Measurements from ENCODE around the gene KASH5.

Gene KASH5

GRCh38 chr19:49393881-49394280, 5.8 kb downstream of the KASH5 start:
- DNase-seq (ENCODE audit: extremely low read depth in 1 of 2, low read depth in 1 of 2) = no peak

GRCh38 chr19:49395581-49396407, 7.7 kb downstream of the KASH5 start:
- no peak for DNase-seq (ENCODE audit: extremely low read depth in 1 of 2, low read depth in 1 of 2)

- DNase-seq (ENCODE audit: extremely low read depth in 1 of 2, low read depth in 1 of 2) = no peak
These were observed 8.9 kb downstream of the KASH5 start for GRCh38 chr19:49396738-49397505.

- DNase-seq (ENCODE audit: extremely low read depth in 1 of 2, low read depth in 1 of 2) = no peak
These were observed 10.1 kb downstream of the KASH5 start for GRCh38 chr19:49398001-49398615.

- DNase-seq (ENCODE audit: extremely low read depth in 1 of 2, low read depth in 1 of 2) = no peak
These were observed 10.9 kb downstream of the KASH5 start for GRCh38 chr19:49398931-49399330.

- no peak for DNase-seq (ENCODE audit: extremely low read depth in 1 of 2, low read depth in 1 of 2)
These were observed 12.0 kb downstream of the KASH5 start for GRCh38 chr19:49400029-49400428.

GRCh38 chr19:49403404-49404187, 15.5 kb downstream of the KASH5 start:
- no peak for DNase-seq (ENCODE audit: extremely low read depth in 1 of 2, low read depth in 1 of 2)

GRCh38 chr19:49407079-49407478, 19.0 kb downstream of the KASH5 start:
- DNase-seq (ENCODE audit: extremely low read depth in 1 of 2, low read depth in 1 of 2) = no peak

- DNase-seq (ENCODE audit: extremely low read depth in 1 of 2, low read depth in 1 of 2) = no peak
These were observed 19.5 kb downstream of the KASH5 start for GRCh38 chr19:49407482-49408015.

- no peak for DNase-seq (ENCODE audit: extremely low read depth in 1 of 2, low read depth in 1 of 2)
These were observed 20.9 kb downstream of the KASH5 start for GRCh38 chr19:49408816-49409440.

- DNase-seq (ENCODE audit: extremely low read depth in 1 of 2, low read depth in 1 of 2) = no peak
These were observed 21.5 kb downstream of the KASH5 start for GRCh38 chr19:49409441-49410029.

GRCh38 chr19:49411681-49412326, 23.8 kb downstream of the KASH5 start:
- DNase-seq (ENCODE audit: extremely low read depth in 1 of 2, low read depth in 1 of 2) = no peak

- DNase-seq (ENCODE audit: extremely low read depth in 1 of 2, low read depth in 1 of 2) = no peak
These were observed 25.3 kb downstream of the KASH5 start for GRCh38 chr19:49413348-49413747.

- DNase-seq (ENCODE audit: extremely low read depth in 1 of 2, low read depth in 1 of 2) = no peak
These were observed 26.2 kb downstream of the KASH5 start for GRCh38 chr19:49414256-49414655.

- no peak for DNase-seq (ENCODE audit: extremely low read depth in 1 of 2, low read depth in 1 of 2)
These were observed 27.2 kb downstream of the KASH5 start for GRCh38 chr19:49415102-49415809.

GRCh38 chr19:49415810-49416200, 27.8 kb downstream of the KASH5 start:
- DNase-seq (ENCODE audit: extremely low read depth in 1 of 2, low read depth in 1 of 2) = no peak

- DNase-seq (ENCODE audit: extremely low read depth in 1 of 2, low read depth in 1 of 2) = no peak
These were observed 29.0 kb downstream of the KASH5 start for GRCh38 chr19:49417088-49417487.

GRCh38 chr19:49418511-49418910, 30.5 kb downstream of the KASH5 start:
- DNase-seq (ENCODE audit: extremely low read depth in 1 of 2, low read depth in 1 of 2) = no peak

GRCh38 chr19:49419173-49419572, 31.1 kb downstream of the KASH5 start:
- no peak for DNase-seq (ENCODE audit: extremely low read depth in 1 of 2, low read depth in 1 of 2)
